PC-9 (cell line): ENCODE measurements around the gene SLC25A10.

Experiments used
- EZH2 ChIP-seq: fragments of 200-600 bp; sonication (generic); IDR thresholded peaks from 2 replicates; pipeline ENCODE4 v1.8.0; 2017; ENCODE audit warnings: antibody characterized with exemption, low read depth
- TF ChIP-seq, protein P1 (sequence below): fragments of 200-600 bp; sonication (generic); conservative IDR thresholded peaks from 2 replicates; pipeline ENCODE4 v1.6.1; 2017; ENCODE audit warnings: mixed run types, antibody characterized with exemption, mild to moderate bottlenecking, moderate library complexity

DNA sequence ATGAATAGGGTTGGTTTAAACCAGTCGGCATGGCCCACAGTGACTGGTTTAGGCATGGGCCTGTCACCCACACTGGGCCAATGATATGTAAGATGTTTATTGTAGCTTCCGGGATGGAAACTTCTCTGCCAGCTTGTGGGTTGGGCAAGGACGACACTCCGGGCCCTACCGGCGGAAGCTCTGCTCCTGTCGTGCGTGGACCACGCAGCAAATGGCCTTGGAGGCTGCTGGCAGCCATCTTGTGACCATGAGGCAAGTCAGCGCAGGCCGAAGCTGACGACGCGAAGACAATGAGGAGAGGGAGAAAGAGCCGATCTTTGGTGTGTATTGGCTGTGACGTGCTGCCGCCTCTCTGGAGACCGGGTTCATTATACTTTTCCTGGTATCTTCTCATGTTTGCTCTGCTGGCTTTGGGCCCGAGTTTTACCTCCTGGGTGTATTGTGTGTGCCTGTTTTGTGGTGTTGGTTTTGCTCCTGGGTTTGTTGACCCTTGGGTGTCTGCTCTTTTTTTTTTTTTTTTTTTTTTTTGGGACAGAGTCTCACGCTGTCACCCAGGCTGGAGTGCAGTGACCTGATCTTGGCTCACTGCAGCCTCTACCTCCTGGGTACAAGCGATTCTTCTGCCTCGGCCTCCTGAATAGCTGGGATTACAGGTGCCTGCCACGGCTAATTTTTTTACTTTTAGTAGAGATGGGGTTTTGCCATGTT lies 15.4 kb downstream of the SLC25A10 start:
- TF ChIP-seq, protein P1, sequence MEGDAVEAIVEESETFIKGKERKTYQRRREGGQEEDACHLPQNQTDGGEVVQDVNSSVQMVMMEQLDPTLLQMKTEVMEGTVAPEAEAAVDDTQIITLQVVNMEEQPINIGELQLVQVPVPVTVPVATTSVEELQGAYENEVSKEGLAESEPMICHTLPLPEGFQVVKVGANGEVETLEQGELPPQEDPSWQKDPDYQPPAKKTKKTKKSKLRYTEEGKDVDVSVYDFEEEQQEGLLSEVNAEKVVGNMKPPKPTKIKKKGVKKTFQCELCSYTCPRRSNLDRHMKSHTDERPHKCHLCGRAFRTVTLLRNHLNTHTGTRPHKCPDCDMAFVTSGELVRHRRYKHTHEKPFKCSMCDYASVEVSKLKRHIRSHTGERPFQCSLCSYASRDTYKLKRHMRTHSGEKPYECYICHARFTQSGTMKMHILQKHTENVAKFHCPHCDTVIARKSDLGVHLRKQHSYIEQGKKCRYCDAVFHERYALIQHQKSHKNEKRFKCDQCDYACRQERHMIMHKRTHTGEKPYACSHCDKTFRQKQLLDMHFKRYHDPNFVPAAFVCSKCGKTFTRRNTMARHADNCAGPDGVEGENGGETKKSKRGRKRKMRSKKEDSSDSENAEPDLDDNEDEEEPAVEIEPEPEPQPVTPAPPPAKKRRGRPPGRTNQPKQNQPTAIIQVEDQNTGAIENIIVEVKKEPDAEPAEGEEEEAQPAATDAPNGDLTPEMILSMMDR, result no peak
- no peak for TF ChIP-seq EZH2
